Heart left ventricle (tissue), 13 donors: ENCODE measurements around the gene RHOJ.

Experiments
- POLR2A ChIP-seq, 2 donors: fragments of 450-650 bp; IDR thresholded peaks; one replicate each; pipeline ENCODE4 v1.6.1; 2017; ENCODE audit warnings: antibody characterized with exemption in 2 of 2, mild to moderate bottlenecking in 2 of 2, moderate library complexity in 2 of 2
- TF ChIP-seq, protein P1 (sequence below), 12 donors: fragments of 200-600 bp; sonication (generic) in 4 of 12; IDR thresholded peaks; one replicate each; pipeline versions ENCODE4 v1.5.0 to v1.8.0; 2018 to 2022; ENCODE audit warnings: antibody characterized with exemption in 12 of 12, mild to moderate bottlenecking in 5 of 12
- donor health status: ischemic (EF 13 %, LVEDD 7.1; RV severe dilation, severe dysfunction).
- donor health status: DM: no; HTN: yes; CAD: no.
- donor health status: DM: no; HTN: no; CAD: no.
- donor health status: ischemic (EF 25% LVEDD 6.9; RV normal size, moderate dysfunction).
- donor health status: ischemic (EF 25% LVEDD 5.7; RV mildly dilated, moderate dysfunction).
- donor health status: ischemic (EF 35%, LVEDD 5.7; RV mildly dilated, moderate dysfunction).
- donor health status: nonischemic (EF 11% LVEDD 7.7; RV severe dilation, severe dysfunction).
- donor health status: DM: yes; HTN: yes; CAD: no.
- donor health status: PGD.
- donor health status: ischemic (EF 29% LVEDD 5.4; RV normal size, mild dysfunction).
- donor health status: nonischemic (EF 23%, LVEDD 6.1; RV moderate dilation, normal function).

DNA sequence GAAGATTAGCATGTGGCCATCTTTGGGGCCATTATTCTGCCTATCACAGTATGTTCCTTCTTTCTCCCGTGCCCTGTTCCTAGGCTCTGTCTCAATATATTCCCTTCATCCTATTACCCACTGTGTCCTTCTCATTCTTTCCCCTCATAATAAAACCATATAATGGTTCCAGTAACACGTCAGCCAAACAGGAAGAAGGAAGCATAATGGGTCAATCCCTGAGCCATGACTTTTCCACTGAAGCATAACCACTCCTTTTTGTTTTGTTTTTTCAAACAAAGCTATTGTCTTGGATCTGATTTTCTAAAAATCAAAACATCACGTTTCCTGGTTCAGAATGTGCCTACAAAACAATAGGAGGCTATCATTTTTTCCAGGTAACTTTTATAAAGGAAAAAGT lies 21.3 kb upstream of the RHOJ start:
- TF ChIP-seq, protein P1, sequence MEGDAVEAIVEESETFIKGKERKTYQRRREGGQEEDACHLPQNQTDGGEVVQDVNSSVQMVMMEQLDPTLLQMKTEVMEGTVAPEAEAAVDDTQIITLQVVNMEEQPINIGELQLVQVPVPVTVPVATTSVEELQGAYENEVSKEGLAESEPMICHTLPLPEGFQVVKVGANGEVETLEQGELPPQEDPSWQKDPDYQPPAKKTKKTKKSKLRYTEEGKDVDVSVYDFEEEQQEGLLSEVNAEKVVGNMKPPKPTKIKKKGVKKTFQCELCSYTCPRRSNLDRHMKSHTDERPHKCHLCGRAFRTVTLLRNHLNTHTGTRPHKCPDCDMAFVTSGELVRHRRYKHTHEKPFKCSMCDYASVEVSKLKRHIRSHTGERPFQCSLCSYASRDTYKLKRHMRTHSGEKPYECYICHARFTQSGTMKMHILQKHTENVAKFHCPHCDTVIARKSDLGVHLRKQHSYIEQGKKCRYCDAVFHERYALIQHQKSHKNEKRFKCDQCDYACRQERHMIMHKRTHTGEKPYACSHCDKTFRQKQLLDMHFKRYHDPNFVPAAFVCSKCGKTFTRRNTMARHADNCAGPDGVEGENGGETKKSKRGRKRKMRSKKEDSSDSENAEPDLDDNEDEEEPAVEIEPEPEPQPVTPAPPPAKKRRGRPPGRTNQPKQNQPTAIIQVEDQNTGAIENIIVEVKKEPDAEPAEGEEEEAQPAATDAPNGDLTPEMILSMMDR (IDR thresholded peaks at IDR 0.05): no peak
- TF ChIP-seq POLR2A (IDR thresholded peaks at IDR 0.05): no peak
